ENCODE data around the gene CLDN6.
A peak's percentile ranks its signal among the peaks of the same experiment; 100 is the strongest.
"Not testable (repeated sequence)": the region's sequence is repeated elsewhere in the genome, so short reads cannot be mapped to it uniquely, and the experiment has no call there.

The CLDN6 gene
- total RNA-seq: 0 to 0.57 (median 0) reads per million in 18 experiments

- peak in 1 of 2 donors; percentile 13 for DNase-seq
Observed at GRCh38 chr16:3017794-3018506, at the start of gene CLDN6. Gene CLDN6 (minus strand): TSS chr16:3018183. CDS start chr16:3016021, 2,162 bp downstream.

- no peak for DNase-seq
Observed at GRCh38 chr16:3066440-3066748, 48.4 kb upstream of the CLDN6 start.

GRCh38 chr16:3065742-3066439 lies 47.9 kb upstream of the CLDN6 start:
- DNase-seq: no peak

- no peak for DNase-seq
Observed at GRCh38 chr16:3065069-3065741, 47.2 kb upstream of the CLDN6 start, which contains the start of gene IL32. Gene IL32 (plus strand): TSS chr16:3065640. CDS start chr16:3065812, 172 bp downstream.

- DNase-seq: no peak
Observed at GRCh38 chr16:3063625-3064386, 45.8 kb upstream of the CLDN6 start.

GRCh38 chr16:3062553-3062952 lies 44.6 kb upstream of the CLDN6 start:
- no peak for DNase-seq

GRCh38 chr16:3060339-3061127 lies 42.5 kb upstream of the CLDN6 start:
- no peak for DNase-seq

GRCh38 chr16:3059723-3060242 lies 41.8 kb upstream of the CLDN6 start:
- no peak for DNase-seq

GRCh38 chr16:3059041-3059722 lies 41.2 kb upstream of the CLDN6 start:
- peak; percentile 82 to 88 for DNase-seq

GRCh38 chr16:3058139-3059030 lies 40.4 kb upstream of the CLDN6 start:
- peak in 1 of 2 donors; percentile 12 for DNase-seq

- no peak for DNase-seq
Observed at GRCh38 chr16:3057181-3058138, 39.5 kb upstream of the CLDN6 start.

GRCh38 chr16:3056336-3057180 lies 38.6 kb upstream of the CLDN6 start:
- no peak for DNase-seq

GRCh38 chr16:3055734-3056115 lies 37.7 kb upstream of the CLDN6 start:
- not testable (repeated sequence) for DNase-seq

GRCh38 chr16:3054965-3055733 lies 37.2 kb upstream of the CLDN6 start:
- peak in 1 of 2 donors; percentile 6 for DNase-seq

GRCh38 chr16:3053330-3053710 lies 35.3 kb upstream of the CLDN6 start:
- DNase-seq: peak in 1 of 2 donors; percentile 20

- not testable (repeated sequence) for DNase-seq
Observed at GRCh38 chr16:3052571-3053329, 34.8 kb upstream of the CLDN6 start.

Data from inflammatory macrophage (primary cell).